AG04449 (cell line): ENCODE results near the gene MEIOB.
"Not testable (repeated sequence)": the region's sequence is repeated elsewhere in the genome, so short reads cannot be mapped to it uniquely, and the experiment has no call there.

Source experiments
- CTCF ChIA-PET: fragments of 350-600 bp; formaldehyde crosslinking; extraction: SDS; loops from one replicate; lab custom pipeline; 2021; ENCODE audit warnings: antibody characterized with exemption; lab: Yijun Ruan, JAX
- POLR2A ChIA-PET: fragments of 400-600, 350-600 bp; formaldehyde crosslinking; extraction: SDS; loops from one replicate; lab custom pipeline; 2020; ENCODE audit warnings: antibody characterized with exemption, inconsistent platforms; lab: Yijun Ruan, JAX
- DNase-seq: peaks from one replicate; pipeline ENCODE4 v3.0.0-alpha.2; 2010; ENCODE audit warnings: low read depth, low spot score
- H3K4me3 ChIP-seq: 2 replicates; pipeline ENCODE4 v1.5.1; 2011; ENCODE audit warnings: low read depth, mild to moderate bottlenecking, control low read depth, low read length
- CTCF ChIP-seq: IDR thresholded peaks from one replicate; pipeline ENCODE4 v1.5.1; 2011; ENCODE audit warnings: mild to moderate bottlenecking, moderate library complexity, low read length, control low read depth, inconsistent platforms; ENCODE audit not compliant: insufficient read depth; ENCODE audit errors: missing control alignments

The MEIOB gene

GRCh38 chr16:1879477-1879876, 7.5 kb upstream of the MEIOB start:
- CTCF ChIA-PET = interaction anchor here (1.0 to 25.0 kb wide), 4 partner anchors 12 to 50 kb away, joined by 3 to 345 read pairs (median 6); no protein-coding TSS in a partner anchor
- no peak for TF ChIP-seq CTCF
- no peak for DNase-seq
- no peak overlapping the region for H3K4me3 ChIP-seq
- POLR2A ChIA-PET = no interaction called here

GRCh38 chr16:1878256-1878655, 6.3 kb upstream of the MEIOB start:
- ChIA-PET POLR2A (no interaction called here), CTCF (interaction anchor here (1.6 to 25.0 kb wide), 3 partner anchors 11 to 51 kb away, joined by 7 to 345 read pairs (median 8); no protein-coding TSS in a partner anchor)
- no peak for TF ChIP-seq CTCF
- no peak for DNase-seq
- H3K4me3 ChIP-seq = no peak overlapping the region

GRCh38 chr16:1877804-1878203, 5.8 kb upstream of the MEIOB start:
- H3K4me3 ChIP-seq = no peak overlapping the region
- POLR2A ChIA-PET = interaction anchor here (0.5 kb wide), 1 partner anchor 52 kb away, joined by 3 read pairs; no protein-coding TSS in a partner anchor
- no peak for TF ChIP-seq CTCF
- DNase-seq = no peak
- CTCF ChIA-PET = interaction anchor here (1.6 to 25.0 kb wide), 3 partner anchors 12 to 51 kb away, joined by 7 to 345 read pairs (median 8); no protein-coding TSS in a partner anchor

- no peak overlapping the region for H3K4me3 ChIP-seq
- TF ChIP-seq CTCF = no peak
- ChIA-PET POLR2A (interaction anchor here (0.5 to 0.9 kb wide), 3 partner anchors 53 to 88 kb away, joined by 3 read pairs; partner anchors contain the start of genes MSRB1 and RPS2), CTCF (interaction anchor here (1.0 to 25.0 kb wide), 3 partner anchors 12 to 52 kb away, joined by 4 to 345 read pairs (median 7); no protein-coding TSS in a partner anchor)
- no peak for DNase-seq
Observed at GRCh38 chr16:1877089-1877488, 5.1 kb upstream of the MEIOB start.

- ChIA-PET CTCF (interaction anchor here (1.0 to 25.0 kb wide), 4 partner anchors 12 to 53 kb away, joined by 4 to 345 read pairs (median 8); no protein-coding TSS in a partner anchor), POLR2A (interaction anchor here (0.9 kb wide), 1 partner anchor 67 kb away, joined by 3 read pairs; the partner anchor contains the start of gene MSRB1)
- no peak overlapping the region for H3K4me3 ChIP-seq
- DNase-seq = no peak
- no peak for TF ChIP-seq CTCF
Observed at GRCh38 chr16:1876468-1876867, 4.5 kb upstream of the MEIOB start.

GRCh38 chr16:1876066-1876465, 4.1 kb upstream of the MEIOB start:
- DNase-seq, POLR2A ChIA-PET, H3K4me3 ChIP-seq: not testable (repeated sequence)
- CTCF ChIA-PET = interaction anchor here (2.8 to 25.0 kb wide), 2 partner anchors 12 to 53 kb away, joined by 10 to 345 read pairs; no protein-coding TSS in a partner anchor
